Hindlimb muscle (tissue), 1 donor: Measurements from ENCODE around the gene COQ5. TPM values are rescaled to one million over a fixed set of nuclear protein-coding genes. Genes with fewer than 3 reads are reported as not detected.

Experiments used
- polyA plus RNA-seq: library from polyadenylated mRNA; unstranded; fragments of 120-200 nt; gene quantifications from one replicate; pipeline ENCODE4 v1.2.1, GENCODE V29; 2013; ENCODE audit not compliant: insufficient read length

Gene COQ5
- polyA plus RNA-seq, 1 donor: 38.3 TPM

Other genes with a start within 250 kb of the COQ5 start
- gene RNU4-2, start 237.3 kb downstream of the COQ5 start, polyA plus RNA-seq: not detected
- not detected for gene RNU4-1, start 235.9 kb downstream of the COQ5 start, polyA plus RNA-seq
- 5.6 TPM for gene SIRT4, start 226.8 kb downstream of the COQ5 start, polyA plus RNA-seq
- gene PLA2G1B, start 201.4 kb downstream of the COQ5 start, polyA plus RNA-seq: not detected
- 6.4 TPM for gene MSI1, start 160.0 kb downstream of the COQ5 start, polyA plus RNA-seq
- 94.3 TPM for gene COX6A1, start 91.0 kb downstream of the COQ5 start, polyA plus RNA-seq
- 31.3 TPM for gene TRIAP1, start 82.8 kb downstream of the COQ5 start, polyA plus RNA-seq
- gene GATC, start 82.7 kb downstream of the COQ5 start, polyA plus RNA-seq: 14.5 TPM
- gene SRSF9, start 59.4 kb downstream of the COQ5 start, polyA plus RNA-seq: 94.2 TPM
- gene DYNLL1, start 33.0 kb downstream of the COQ5 start, polyA plus RNA-seq: 286 TPM
- 160 TPM for gene RNF10, start 5.2 kb upstream of the COQ5 start, polyA plus RNA-seq
- gene POP5, start 52.2 kb upstream of the COQ5 start, polyA plus RNA-seq: 22.7 TPM
- 2.5 TPM for gene CABP1, start 111.5 kb upstream of the COQ5 start, polyA plus RNA-seq
- 66.0 TPM for gene MLEC, start 158.0 kb upstream of the COQ5 start, polyA plus RNA-seq
- gene UNC119B, start 181.3 kb upstream of the COQ5 start, polyA plus RNA-seq: 11.0 TPM
- gene ACADS, start 196.7 kb upstream of the COQ5 start, polyA plus RNA-seq: 22.1 TPM